PC-3 (cell line): Measurements from ENCODE around the gene CHAF1A. TPM values are rescaled to one million over a fixed set of nuclear protein-coding genes. Genes with fewer than 3 reads are reported as not detected.

ENCODE experiments used
- ATAC-seq: fragments of 200-7000 bp; cut with Tn5 transposase; 2 replicates; pipeline ENCODE4 v1.9.1; 2020; ENCODE audit warnings: mild to moderate bottlenecking, moderate library complexity
- BruUV-seq: library from RNA; stranded (reverse); fragments of 400-500 nt; replicated peaks from 2 replicates; lab custom pipeline; 2021; lab: Mats Ljungman, UMichigan
- CTCF ChIA-PET: fragments of 300-600 bp; sonication (Branson Sonifier 250); formaldehyde crosslinking; loops from one replicate; lab custom pipeline; 2022; ENCODE audit warnings: antibody characterized with exemption; lab: Charles Lee
- POLR2A ChIA-PET: fragments of 300-600 bp; sonication (Branson Sonifier 250); formaldehyde crosslinking; loops from one replicate; lab custom pipeline; 2022; ENCODE audit warnings: antibody characterized with exemption; ENCODE audit not compliant: unreplicated experiment; lab: Charles Lee
- DNase-seq: peaks from one replicate; pipeline ENCODE4 v3.0.0-alpha.2; 2015
- H2AFZ ChIP-seq: fragments of 300-600 bp; sonication (generic); 2 replicates; pipeline ENCODE4 v1.6.0; 2016; ENCODE audit warnings: antibody characterized with exemption, low read length
- H3F3A ChIP-seq: fragments of 300-600 bp; sonication (generic); one replicate; pipeline ENCODE4 v1.6.0; 2017; ENCODE audit warnings: antibody characterized with exemption, low read length, control low read depth, mild to moderate bottlenecking; ENCODE audit not compliant: unreplicated experiment
- H3K27ac ChIP-seq: fragments of 300-600 bp; sonication (generic); 2 replicates; pipeline ENCODE4 v1.5.1; 2016; ENCODE audit warnings: mild to moderate bottlenecking, low read length
- H3K27me3 ChIP-seq: fragments of 300-600 bp; sonication (generic); 2 replicates; pipeline ENCODE4 v1.6.1; 2016; ENCODE audit warnings: low read length, mixed read lengths
- H3K36me3 ChIP-seq: fragments of 300-600 bp; sonication (generic); 2 replicates; pipeline ENCODE4 v1.6.1; 2016; ENCODE audit warnings: low read depth, mixed run types, low read length, mixed read lengths
- H3K4me1 ChIP-seq: fragments of 300-600 bp; sonication (generic); 2 replicates; pipeline ENCODE4 v1.5.1; 2016; ENCODE audit warnings: low read length; ENCODE audit not compliant: insufficient read depth
- H3K4me2 ChIP-seq: fragments of 300-600 bp; sonication (generic); 2 replicates; pipeline ENCODE4 v1.6.0; 2016; ENCODE audit warnings: low read length
- H3K4me3 ChIP-seq: fragments of 300-600 bp; sonication (generic); 2 replicates; pipeline ENCODE4 v1.5.1; 2016; ENCODE audit warnings: mild to moderate bottlenecking, low read length, mixed read lengths
- H3K79me2 ChIP-seq: fragments of 300-600 bp; sonication (generic); 2 replicates; pipeline ENCODE4 v1.6.1; 2017; ENCODE audit warnings: low read length, mixed read lengths
- H3K9ac ChIP-seq: fragments of 300-600 bp; sonication (generic); 2 replicates; pipeline ENCODE4 v1.6.0; 2016; ENCODE audit warnings: mild to moderate bottlenecking, low read length
- H3K9me2 ChIP-seq: fragments of 300-600 bp; sonication (generic); replicated peaks from 2 replicates; pipeline ENCODE4 v1.6.1; 2016; ENCODE audit warnings: mixed run types, low read length, mixed read lengths
- H3K9me3 ChIP-seq: fragments of 300-600 bp; sonication (generic); 2 replicates; pipeline ENCODE4 v1.6.1; 2016; ENCODE audit warnings: low read length, mixed read lengths
- H4K20me1 ChIP-seq: fragments of 300-600 bp; sonication (generic); 2 replicates; pipeline ENCODE4 v1.6.1; 2016; ENCODE audit warnings: low read length, mixed read lengths
- EZH2 ChIP-seq: fragments of 300-600 bp; sonication (generic); IDR thresholded peaks from one replicate; pipeline ENCODE4 v1.6.1; 2017; ENCODE audit warnings: antibody characterized with exemption, mild to moderate bottlenecking, low read length; ENCODE audit not compliant: unreplicated experiment
- EZH2phosphoT487 ChIP-seq: fragments of 300-600 bp; sonication (generic); IDR thresholded peaks from 2 replicates; pipeline ENCODE4 v1.6.1; 2018; ENCODE audit warnings: mild to moderate bottlenecking, antibody characterized with exemption, low read length, borderline replicate concordance
- intact Hi-C: fragments of 100-400 bp; cut with micrococcal nuclease; formaldehyde crosslinking; loops from 2 replicates; pipeline ENCODE4 v1.9.0; 2023
- total RNA-seq: library from RNA; depleted of rRNA; stranded (reverse); fragments of >200 nt; gene quantifications from 2 replicates; pipeline ENCODE4 v1.2.3, GENCODE V29; 2014
- TF ChIP-seq, protein P1 (sequence below): fragments of 300-600 bp; sonication (generic); conservative IDR thresholded peaks from 2 replicates; pipeline ENCODE4 v1.5.1; 2017; ENCODE audit warnings: antibody characterized with exemption, low read depth, mild to moderate bottlenecking, low read length

The CHAF1A gene
- total RNA-seq, 1 experiment from 2014 or later: 48.9 TPM

DNA sequence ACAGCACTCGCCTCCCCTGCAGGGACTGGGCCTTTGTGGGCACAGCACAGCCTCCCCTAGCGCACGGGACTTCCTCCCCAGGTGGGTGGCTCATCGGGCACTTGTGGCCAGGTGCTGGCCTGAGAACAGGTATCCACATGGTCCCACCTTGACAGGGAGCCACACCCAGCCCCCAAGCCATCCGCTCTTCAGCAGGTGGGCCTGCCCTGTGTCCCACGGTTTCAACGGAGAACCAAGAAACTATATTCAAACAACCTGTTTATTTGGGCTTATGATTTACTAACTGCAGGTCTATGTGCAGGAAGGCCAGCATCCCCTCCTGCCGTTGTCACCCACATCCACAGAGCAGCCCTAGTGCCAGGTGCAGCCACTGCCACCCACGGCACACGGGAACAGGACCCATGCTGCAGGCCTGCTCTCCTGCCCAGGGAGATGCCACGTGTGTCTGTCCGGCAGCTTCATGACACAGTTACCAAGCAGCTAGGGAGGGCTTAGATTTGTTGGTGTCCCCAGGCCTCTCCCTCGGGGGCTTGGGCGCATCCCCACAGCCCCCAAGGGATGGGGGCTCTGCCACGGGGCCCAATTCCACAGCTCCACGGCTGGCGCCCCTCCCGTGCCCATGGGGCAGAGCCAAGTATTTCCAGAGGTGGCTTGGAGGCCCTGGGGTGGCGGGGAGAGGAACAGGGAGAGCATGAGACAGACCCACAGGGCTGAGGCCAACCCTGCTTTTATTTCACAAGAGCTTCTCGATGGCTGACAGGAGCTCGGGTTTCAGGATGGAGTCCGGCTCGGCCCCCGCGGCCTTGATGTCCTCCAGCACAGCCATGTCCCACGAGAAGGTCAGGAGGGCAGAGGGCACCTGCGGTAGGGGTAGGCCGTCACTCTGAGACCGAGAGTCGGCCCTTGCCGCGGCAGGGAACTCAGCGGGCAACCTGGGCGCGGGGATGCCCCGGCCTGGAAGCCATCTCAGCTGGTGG lies 42.6 kb downstream of the CHAF1A start:
- TF ChIP-seq EZH2: no peak
- TF ChIP-seq, protein P1, sequence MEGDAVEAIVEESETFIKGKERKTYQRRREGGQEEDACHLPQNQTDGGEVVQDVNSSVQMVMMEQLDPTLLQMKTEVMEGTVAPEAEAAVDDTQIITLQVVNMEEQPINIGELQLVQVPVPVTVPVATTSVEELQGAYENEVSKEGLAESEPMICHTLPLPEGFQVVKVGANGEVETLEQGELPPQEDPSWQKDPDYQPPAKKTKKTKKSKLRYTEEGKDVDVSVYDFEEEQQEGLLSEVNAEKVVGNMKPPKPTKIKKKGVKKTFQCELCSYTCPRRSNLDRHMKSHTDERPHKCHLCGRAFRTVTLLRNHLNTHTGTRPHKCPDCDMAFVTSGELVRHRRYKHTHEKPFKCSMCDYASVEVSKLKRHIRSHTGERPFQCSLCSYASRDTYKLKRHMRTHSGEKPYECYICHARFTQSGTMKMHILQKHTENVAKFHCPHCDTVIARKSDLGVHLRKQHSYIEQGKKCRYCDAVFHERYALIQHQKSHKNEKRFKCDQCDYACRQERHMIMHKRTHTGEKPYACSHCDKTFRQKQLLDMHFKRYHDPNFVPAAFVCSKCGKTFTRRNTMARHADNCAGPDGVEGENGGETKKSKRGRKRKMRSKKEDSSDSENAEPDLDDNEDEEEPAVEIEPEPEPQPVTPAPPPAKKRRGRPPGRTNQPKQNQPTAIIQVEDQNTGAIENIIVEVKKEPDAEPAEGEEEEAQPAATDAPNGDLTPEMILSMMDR: no peak
- no peak for TF ChIP-seq EZH2phosphoT487
- TSS peak; percentile 73 for BruUV-seq
- no peak; the same call in 1 of the 2 replicates for ATAC-seq

DNA sequence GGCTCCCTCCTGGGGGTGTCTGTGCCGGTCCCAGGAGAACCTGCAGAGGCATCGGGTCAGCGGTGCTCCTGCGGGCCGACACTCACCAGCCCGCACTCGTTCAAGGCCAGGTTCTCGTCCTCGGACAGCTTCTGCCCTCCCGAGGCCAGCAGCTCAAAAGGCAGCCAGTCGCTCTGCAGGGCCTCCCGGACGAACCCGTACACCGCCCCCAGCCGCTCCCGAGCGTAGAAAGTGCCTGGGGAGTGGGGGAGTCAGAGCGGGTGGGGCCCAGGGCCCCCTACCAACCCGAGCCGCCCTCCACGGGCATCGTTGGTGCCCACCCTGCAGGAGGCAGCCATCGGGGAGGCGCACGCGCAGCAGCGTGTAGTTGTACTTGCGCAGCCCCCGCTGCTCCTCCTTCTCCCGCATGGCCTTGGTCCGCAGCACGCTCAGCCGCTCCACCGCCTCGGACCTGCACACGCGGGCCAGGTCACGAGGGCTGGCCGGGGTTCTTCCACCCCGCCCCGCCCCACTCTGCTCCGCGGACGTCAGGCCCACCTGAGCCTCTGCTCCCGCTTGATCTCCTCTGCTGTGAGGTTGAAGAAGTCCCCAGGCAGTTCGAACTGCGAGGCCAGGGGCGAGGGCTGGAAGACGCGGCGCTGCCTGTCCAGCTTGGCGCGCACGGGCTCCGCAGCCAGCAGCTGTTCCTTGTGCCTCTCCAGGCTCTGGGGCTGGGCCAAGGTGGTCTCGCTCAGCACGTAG lies 43.7 kb downstream of the CHAF1A start:
- POLR2A ChIA-PET: no interaction called here
- DNase-seq: no peak
- no peaks in the 10 kb centered on the region for H3K79me2 ChIP-seq
- no peaks in the 10 kb centered on the region for H3F3A ChIP-seq
- H3K27me3 ChIP-seq: no peaks in the 10 kb centered on the region
- intact Hi-C loops: no loop called here
- CTCF ChIA-PET: no interaction called here
- H3K9me3 ChIP-seq: no peaks in the 10 kb centered on the region
- H4K20me1 ChIP-seq: no peaks in the 10 kb centered on the region
- ATAC-seq: no peak
- H3K9me2 ChIP-seq: no peaks in the 10 kb centered on the region
- no peaks in the 10 kb centered on the region for H3K36me3 ChIP-seq
- H3K27ac ChIP-seq: no peak overlapping the region
- no peak overlapping the region for H3K4me3 ChIP-seq
- TF ChIP-seq EZH2phosphoT487: no peak
- TF ChIP-seq, protein P1: no peak
- no peak for TF ChIP-seq EZH2
- H2AFZ ChIP-seq: no peak overlapping the region
- BruUV-seq: no TSS peak
- no peaks in the 10 kb centered on the region for H3K4me1 ChIP-seq
- no peak overlapping the region for H3K4me2 ChIP-seq
- H3K9ac ChIP-seq: no peak overlapping the region

More for the DNA sequence above, 42.6 kb downstream of the CHAF1A start:
- DNase-seq: no peak
- Histone ChIP-seq H3K4me1 (no peaks in the 10 kb centered on the region), H3K9me2 (no peaks in the 10 kb centered on the region), H3K4me2 (no peak overlapping the region), H3K27ac (no peak overlapping the region), H3F3A (no peaks in the 10 kb centered on the region), H3K9me3 (no peaks in the 10 kb centered on the region), H3K79me2 (no peaks in the 10 kb centered on the region), H3K36me3 (no peaks in the 10 kb centered on the region), H3K4me3 (no peak overlapping the region), H3K9ac (no peak overlapping the region), H4K20me1 (no peaks in the 10 kb centered on the region), H3K27me3 (no peaks in the 10 kb centered on the region), H2AFZ (no peak overlapping the region)
- CTCF ChIA-PET: no interaction called here
- intact Hi-C loops: no loop called here
- POLR2A ChIA-PET: no interaction called here
